Activated T-cell treated with anti-CD3 and anti-CD28 coated beads for 48 hours (primary cell): ENCODE measurements around the gene SLC16A8.

Experiments
- DNase-seq: peaks from one replicate; pipeline ENCODE4 v3.0.0-alpha.2; 2020; ENCODE audit warnings: low read depth

Gene SLC16A8

GRCh38 chr22:38028344-38029130 lies 55.4 kb downstream of the SLC16A8 start:
- DNase-seq: no peak
